Pulmonary artery endothelial cell (primary cell): ENCODE measurements around the gene SYT10. TPM values are rescaled to one million over a fixed set of nuclear protein-coding genes. Genes with fewer than 3 reads are reported as not detected.
"Not testable (repeated sequence)": the region's sequence is repeated elsewhere in the genome, so short reads cannot be mapped to it uniquely, and the experiment has no call there.

ENCODE experiments used
- DNase-seq: peaks from one replicate; pipeline ENCODE4 v3.0.0-alpha.2; 2011; ENCODE audit warnings: low read depth, low spot score
- total RNA-seq: library from RNA; depleted of rRNA; stranded (reverse); fragments of >200 nt; gene quantifications from 2 replicates; pipeline ENCODE4 v1.2.3, GENCODE V29; 2014

SYT10 gene
- total RNA-seq, 1 donor from 2014 or later = not detected

DNA sequence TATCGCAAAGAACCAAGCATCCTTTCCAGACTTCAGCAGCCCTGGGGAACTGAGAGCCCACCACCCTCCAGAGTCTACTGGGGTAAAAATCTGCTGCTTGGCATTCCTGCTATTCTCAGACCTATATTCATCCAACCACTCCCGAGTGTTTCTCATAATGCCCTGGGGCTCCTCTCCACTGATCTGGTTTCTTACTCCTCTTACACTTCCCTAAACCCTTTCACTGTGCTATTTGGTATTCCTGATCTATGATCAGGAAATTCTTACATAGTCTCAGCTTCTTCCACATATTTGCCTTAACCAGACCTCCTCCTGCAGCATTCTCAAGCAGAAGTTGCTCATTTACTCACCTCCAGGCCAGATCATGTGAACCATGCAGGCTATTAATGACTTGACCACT lies 82.4 kb downstream of the SYT10 start:
- no peak for DNase-seq

DNA sequence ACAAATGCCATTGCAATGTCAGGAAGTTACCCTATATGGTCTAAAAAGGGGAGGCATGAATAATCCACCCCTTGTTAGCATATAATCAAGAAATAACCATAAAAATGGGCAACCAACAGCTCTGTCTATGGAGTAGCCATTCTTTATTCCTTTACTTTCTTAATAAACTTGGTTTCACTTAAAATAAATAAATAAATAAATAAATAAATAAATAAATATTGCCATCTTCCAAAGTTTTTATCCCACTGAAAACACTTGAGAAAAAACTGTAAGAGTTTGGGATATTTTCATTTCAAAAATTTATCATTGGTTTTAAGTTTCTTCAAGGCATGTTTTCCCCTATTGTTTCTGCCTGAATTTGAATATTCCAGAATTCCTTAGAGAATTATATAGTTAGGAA lies 89.8 kb downstream of the SYT10 start:
- no peak for DNase-seq

DNA sequence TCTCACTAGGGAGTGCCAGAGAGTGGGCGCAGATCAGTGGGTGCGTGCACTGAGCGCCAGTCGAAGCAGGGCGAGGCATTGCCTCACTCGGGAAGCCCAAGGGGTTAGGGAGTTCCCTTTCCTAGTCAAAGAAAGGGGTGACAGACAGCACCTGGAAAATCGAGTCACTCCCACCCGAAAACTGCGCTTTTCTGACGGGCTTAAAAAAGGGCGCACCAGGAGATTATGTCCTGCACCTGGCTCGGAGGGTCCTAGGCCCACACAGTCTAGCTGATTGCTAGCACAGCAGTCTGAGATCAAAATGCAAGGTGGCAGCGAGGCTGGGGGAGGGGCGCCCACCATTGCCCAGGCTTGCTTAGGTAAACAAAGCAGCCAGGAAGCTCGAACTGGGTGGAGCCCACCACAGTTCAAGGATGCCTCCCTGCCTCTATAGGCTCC lies 107.6 kb downstream of the SYT10 start:
- DNase-seq = not testable (repeated sequence)

DNA sequence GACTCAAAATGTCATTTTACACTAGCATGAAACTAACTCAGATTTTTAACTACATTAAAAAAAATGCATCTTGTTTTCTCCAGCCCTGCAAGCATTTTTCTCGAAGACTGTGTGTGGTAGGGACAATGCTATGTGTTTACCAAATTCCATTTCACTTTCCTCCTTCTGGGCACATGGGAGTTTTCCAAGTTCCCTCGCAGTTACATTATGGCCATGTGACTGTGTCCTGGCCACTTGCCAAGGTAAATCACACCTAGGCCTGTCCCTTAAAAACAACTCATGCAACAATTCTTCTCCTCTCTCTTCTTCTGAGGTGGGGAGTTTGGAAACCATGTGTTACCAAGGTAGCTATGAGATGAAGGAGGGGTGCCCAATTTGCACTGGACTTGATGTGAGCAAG lies 108.7 kb downstream of the SYT10 start:
- DNase-seq = no peak
